HG03060 (cell line): ENCODE measurements around the gene NUDT1.

Source experiments
- ATAC-seq: cut with Tn5 transposase; IDR thresholded peaks from one replicate; pipeline ENCODE4 v1.9.1; 2021; ENCODE audit warnings: low read depth, moderate number of reproducible peaks; ENCODE audit not compliant: unreplicated experiment

Gene NUDT1

GRCh38 chr7:2241580-2242540, at the start of gene NUDT1, which contains the start of gene MRM2:
TSS of gene NUDT1 (plus strand) at chr7:2242226. CDS start at chr7:2244575, 2,349 bp downstream.
TSS of gene MRM2 (minus strand) at chr7:2242205. CDS start at chr7:2242169, 36 bp downstream.
- no peak for ATAC-seq

- ATAC-seq: no peak
These were observed 49.0 kb upstream of the NUDT1 start for GRCh38 chr7:2192831-2193534.

- no peak for ATAC-seq
These were observed 48.3 kb upstream of the NUDT1 start for GRCh38 chr7:2193575-2194305.

- no peak for ATAC-seq
These were observed 46.4 kb upstream of the NUDT1 start for GRCh38 chr7:2195400-2196246.

GRCh38 chr7:2196381-2197378, 45.3 kb upstream of the NUDT1 start:
- no peak for ATAC-seq

DNA sequence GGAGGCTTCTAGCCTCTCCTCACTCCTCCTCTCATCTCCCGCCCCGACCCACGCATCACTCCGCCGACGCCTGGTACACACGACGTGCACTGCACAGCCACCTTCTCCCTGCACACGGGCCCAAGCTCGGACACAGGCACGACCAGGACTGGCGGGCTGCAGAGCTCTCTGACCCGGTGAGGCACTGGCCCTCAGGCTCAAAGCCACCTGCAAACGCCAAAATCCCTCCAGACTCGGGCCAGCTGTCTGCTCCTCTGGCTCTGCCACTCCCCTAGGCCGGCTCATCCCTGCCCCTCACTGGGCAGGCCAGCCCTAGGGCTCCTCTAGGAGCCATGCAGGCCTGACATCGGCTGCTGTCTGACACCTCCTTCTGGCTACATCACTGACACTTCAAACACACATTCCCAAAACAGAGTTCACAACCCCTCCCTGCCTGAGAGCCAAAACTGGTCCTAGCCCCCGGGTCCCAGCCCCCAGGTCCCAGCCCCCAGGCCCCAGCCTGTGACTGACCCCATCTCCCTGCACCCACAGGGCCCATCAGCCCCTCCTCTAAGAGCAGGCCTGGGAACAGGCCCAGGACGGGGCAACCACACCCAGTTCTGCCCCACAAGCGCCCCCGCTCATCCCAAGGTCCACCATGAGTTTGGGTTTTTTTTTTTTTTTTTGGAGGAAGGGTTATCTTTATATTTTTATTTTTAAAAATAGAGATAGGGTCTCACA, 44.4 kb upstream of the NUDT1 start:
- no peak for ATAC-seq

DNA sequence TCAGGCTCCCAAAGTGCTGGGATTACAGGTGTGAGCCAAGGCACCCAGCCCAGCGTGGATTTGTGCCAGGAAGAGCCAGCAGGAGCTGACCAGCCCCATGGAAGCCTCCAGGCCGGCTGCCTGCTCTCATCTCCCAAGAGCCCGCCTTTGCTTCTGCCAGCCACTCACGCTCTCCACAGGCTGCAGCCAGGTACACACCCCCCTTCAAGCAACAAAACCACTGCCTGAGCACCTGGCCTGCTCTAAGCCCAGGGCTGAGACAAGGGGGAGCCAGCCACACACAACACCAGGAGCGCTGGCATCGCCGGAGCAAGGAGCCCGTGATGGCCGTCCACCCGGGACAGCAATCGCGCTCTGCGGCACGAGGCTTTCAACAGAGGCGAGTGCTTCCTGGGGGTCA, 43.8 kb upstream of the NUDT1 start:
- no peak for ATAC-seq

- no peak for ATAC-seq
These were observed 43.3 kb upstream of the NUDT1 start for GRCh38 chr7:2198760-2199159.

- no peak for ATAC-seq
These were observed 42.5 kb upstream of the NUDT1 start for GRCh38 chr7:2199528-2199927.

DNA sequence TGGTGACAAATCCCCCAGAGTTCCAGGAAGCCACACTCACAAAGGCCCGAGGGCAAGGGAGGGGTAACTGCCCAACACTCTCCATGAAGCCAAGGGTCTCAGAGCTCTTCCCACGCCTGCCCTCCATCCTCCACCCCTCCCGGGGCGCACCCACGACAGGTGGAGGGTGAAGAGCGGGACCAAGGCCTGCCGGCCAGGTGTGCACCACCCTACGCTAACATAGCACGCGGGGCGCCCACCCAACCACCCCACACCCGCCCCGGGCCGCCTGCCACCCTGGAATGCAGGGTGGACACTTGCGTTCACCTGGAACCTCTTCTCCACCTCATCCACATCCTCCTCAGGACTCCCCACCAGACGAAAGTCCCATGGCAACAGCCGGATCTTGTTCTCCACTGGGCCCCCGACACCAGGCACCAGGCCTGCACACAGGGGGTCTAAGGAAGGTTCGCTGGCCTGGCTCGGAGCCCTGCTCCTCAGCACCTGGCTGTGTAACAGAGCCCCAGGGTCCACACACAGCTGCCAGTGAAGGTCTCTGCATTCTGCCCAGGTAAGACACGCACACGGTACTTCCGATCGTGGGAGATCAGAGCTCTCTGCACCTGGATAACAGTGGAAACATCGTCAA, 42.0 kb upstream of the NUDT1 start:
- no peak for ATAC-seq

- no peak for ATAC-seq
These were observed 41.4 kb upstream of the NUDT1 start for GRCh38 chr7:2200584-2200980.

DNA sequence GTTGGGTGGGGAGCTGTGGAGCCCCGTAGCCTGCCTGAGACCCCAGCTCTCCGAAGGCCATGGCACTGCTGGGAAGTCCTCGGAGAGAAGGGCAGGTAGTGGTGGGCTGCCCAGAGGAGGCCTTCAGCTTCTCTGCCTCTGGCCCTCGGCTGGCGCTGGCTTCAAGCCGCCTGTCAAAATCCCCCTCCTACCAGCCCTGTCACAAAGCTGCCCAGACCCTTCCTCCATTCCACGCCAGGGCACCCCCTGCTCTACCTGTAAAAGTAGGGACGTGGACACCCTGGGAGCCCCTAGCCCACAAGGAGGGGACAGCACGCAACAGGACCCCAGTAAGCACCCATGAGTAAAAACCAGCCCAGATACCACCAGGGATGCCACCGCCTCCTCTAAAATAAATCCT, 40.9 kb upstream of the NUDT1 start:
- ATAC-seq: no peak

DNA sequence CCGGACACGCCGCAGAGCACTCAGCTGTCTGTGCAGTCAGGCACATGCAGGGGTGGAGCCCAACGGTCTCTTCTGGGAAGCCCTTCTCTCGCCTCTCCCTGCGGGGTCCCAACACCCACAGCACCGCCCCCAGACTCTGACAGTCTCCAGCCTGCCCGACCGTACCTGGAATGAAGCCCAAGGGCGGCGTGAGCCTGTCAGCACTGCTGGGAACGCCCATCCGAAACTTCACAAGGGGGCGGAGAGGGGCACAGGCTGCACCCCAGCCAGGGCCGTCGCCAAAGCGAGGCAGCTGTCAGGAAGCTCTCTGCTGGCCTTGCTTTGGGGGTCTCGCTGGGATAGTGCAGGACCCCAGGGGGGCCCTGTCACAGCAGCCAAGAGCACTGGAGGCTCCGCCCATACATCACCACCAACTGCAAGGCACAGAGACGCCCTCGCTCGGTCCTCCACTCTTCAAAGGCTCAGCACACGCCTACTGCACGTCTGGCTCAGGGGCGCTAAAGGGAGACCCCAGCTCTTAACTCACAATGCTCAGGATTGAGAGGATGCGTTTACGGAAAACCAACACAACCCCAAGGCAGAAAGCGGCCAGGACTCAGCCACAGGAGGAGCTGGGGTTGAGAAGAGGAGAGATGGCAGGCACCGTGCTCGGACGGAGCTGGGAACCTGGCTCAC, 40.2 kb upstream of the NUDT1 start:
- no peak for ATAC-seq

DNA sequence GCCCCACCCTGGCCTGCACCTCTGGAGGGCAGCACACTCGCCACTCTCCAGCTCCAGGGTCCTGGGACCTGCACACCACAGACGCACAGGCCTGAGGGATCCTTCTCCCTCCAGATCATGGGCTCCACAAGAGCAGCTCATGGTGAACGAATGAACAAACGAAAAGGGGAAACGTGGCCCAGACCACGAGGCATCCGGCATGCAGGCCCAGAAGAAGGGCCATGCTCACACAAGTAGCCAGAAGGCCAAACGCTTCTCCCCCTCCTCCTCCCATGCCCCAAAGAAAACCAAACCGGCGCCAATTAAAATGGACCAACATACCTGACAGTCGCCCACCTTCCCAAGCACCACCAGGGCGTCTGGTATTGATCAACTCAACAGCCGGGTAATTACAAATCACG, 39.7 kb upstream of the NUDT1 start:
- no peak for ATAC-seq

- ATAC-seq: no peak
These were observed 38.9 kb upstream of the NUDT1 start for GRCh38 chr7:2202901-2203765.

GRCh38 chr7:2203766-2204300, 38.2 kb upstream of the NUDT1 start:
- no peak for ATAC-seq
